Kidney (tissue), 14 donors: ENCODE results near the gene NUDT1. TPM values are rescaled to one million over a fixed set of nuclear protein-coding genes. Genes with fewer than 3 reads are reported as not detected.

Source experiments
- DNase-seq, 5 donors: peaks; one replicate each; pipeline ENCODE4 v3.0.0-alpha.2; 2013 to 2020
- FAIRE-seq: peaks from 2 replicates; lab custom pipeline; 2012; peaks lifted over from hg19 to GRCh38; lab: Jason Lieb, UNC
- H3K27ac ChIP-seq, 2 donors: one replicate each; pipeline ENCODE4 v1.7.0; 2013; ENCODE audit warnings: low read depth in 2 of 2, low read length in 2 of 2, inconsistent platforms in 1 of 2
- H3K27me3 ChIP-seq: one replicate; pipeline ENCODE4 v1.7.1; 2013; ENCODE audit warnings: low read length, inconsistent platforms; ENCODE audit not compliant: control insufficient read depth, insufficient read depth
- H3K36me3 ChIP-seq, 3 donors: one replicate each; pipeline versions ENCODE4 v1.7.0 to v1.7.1; 2013; ENCODE audit warnings: low read length in 3 of 3, control low read depth in 1 of 3, inconsistent platforms in 1 of 3; ENCODE audit not compliant: insufficient read depth in 3 of 3, control insufficient read depth in 2 of 3
- H3K4me1 ChIP-seq, 3 donors: one replicate each; pipeline versions ENCODE4 v1.7.0 to v1.7.1; 2013; ENCODE audit warnings: low read length in 3 of 3, inconsistent platforms in 1 of 3, low read depth in 1 of 3; ENCODE audit not compliant: control insufficient read depth in 2 of 3, insufficient read depth in 2 of 3
- H3K4me3 ChIP-seq, 3 donors: one replicate each; pipeline versions ENCODE4 v1.7.0 to v1.8.1; 2013; ENCODE audit warnings: low read length in 3 of 3, control low read depth in 1 of 3, inconsistent platforms in 1 of 3
- H3K9ac ChIP-seq, 3 donors: one replicate each; pipeline versions ENCODE4 v1.7.0 to v1.7.1; 2013; ENCODE audit warnings: low read length in 3 of 3, control low read depth in 1 of 3, inconsistent platforms in 1 of 3
- H3K9me3 ChIP-seq, 3 donors: one replicate each; pipeline versions ENCODE4 v1.7.0 to v1.7.1; 2013; ENCODE audit warnings: low read length in 3 of 3, control low read depth in 1 of 3, inconsistent platforms in 1 of 3; ENCODE audit not compliant: control insufficient read depth in 2 of 3, insufficient read depth in 1 of 3
- intact Hi-C: fragments of 100-400 bp; cut with DNase I; formaldehyde crosslinking; loops from one replicate; pipeline ENCODE4 v1.11.1; 2022
- polyA plus RNA-seq: library from polyadenylated mRNA; stranded (reverse); fragments of 350-450 nt; fragmentation: Illumina TruSeq; extraction: RNeasy Lipid Tissue Mini Kit (QIAGEN cat#74804); gene quantifications from one replicate; pipeline ENCODE4 v1.2.3, GENCODE V29; 2014; ENCODE audit warnings: low read depth, low replicate concordance; ENCODE audit not compliant: insufficient read depth
- total RNA-seq: library from RNA; stranded (reverse); fragmentation: NEBNext Ultra II Directional; extraction: Animal tissue kit (Norgen Biotek cat#: 25700); gene quantifications from one replicate; pipeline ENCODE4 v1.2.1, GENCODE V29; 2021
- TF ChIP-seq, protein P1 (sequence below): IDR thresholded peaks from 3 replicates; pipeline ENCODE4 v1.5.1; 2012; ENCODE audit warnings: mild to moderate bottlenecking, moderate library complexity, borderline replicate concordance; ENCODE audit not compliant: insufficient read depth; ENCODE audit errors: extremely low read depth
- donor health status: control.
- donor health status: control.
- donor health status: control.
- donor health status: control.
- donor health status: control.
- donor health status: DM: yes; HTN: yes; CAD: no.
- donor health status: Normal renal cell carcinoma (clear cell type).

NUDT1 gene
- total and polyA plus RNA-seq, 2 donors from 2014 or later: 9.3 to 12.1 TPM

DNA sequence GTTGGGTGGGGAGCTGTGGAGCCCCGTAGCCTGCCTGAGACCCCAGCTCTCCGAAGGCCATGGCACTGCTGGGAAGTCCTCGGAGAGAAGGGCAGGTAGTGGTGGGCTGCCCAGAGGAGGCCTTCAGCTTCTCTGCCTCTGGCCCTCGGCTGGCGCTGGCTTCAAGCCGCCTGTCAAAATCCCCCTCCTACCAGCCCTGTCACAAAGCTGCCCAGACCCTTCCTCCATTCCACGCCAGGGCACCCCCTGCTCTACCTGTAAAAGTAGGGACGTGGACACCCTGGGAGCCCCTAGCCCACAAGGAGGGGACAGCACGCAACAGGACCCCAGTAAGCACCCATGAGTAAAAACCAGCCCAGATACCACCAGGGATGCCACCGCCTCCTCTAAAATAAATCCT is 40.9 kb upstream of the NUDT1 start:
- intact Hi-C loops: loop anchor here (10.0 kb wide), 1 partner anchor 616 kb away; no protein-coding TSS in a partner anchor
- Histone ChIP-seq H3K27ac (no peak overlapping the region), H3K27me3 (no peaks in the 10 kb centered on the region), H3K9ac (no peak overlapping the region), H3K36me3 (no peaks in the 10 kb centered on the region), H3K9me3 (no peaks in the 10 kb centered on the region), H3K4me3 (no peak overlapping the region), H3K4me1 (peaks cover 0 to 3% (median 0%) of the 10 kb centered on the region in 3 donors)
- DNase-seq: peak in 1 of 5 donors; percentile 28
- no peak for FAIRE-seq
- TF ChIP-seq, protein P1, sequence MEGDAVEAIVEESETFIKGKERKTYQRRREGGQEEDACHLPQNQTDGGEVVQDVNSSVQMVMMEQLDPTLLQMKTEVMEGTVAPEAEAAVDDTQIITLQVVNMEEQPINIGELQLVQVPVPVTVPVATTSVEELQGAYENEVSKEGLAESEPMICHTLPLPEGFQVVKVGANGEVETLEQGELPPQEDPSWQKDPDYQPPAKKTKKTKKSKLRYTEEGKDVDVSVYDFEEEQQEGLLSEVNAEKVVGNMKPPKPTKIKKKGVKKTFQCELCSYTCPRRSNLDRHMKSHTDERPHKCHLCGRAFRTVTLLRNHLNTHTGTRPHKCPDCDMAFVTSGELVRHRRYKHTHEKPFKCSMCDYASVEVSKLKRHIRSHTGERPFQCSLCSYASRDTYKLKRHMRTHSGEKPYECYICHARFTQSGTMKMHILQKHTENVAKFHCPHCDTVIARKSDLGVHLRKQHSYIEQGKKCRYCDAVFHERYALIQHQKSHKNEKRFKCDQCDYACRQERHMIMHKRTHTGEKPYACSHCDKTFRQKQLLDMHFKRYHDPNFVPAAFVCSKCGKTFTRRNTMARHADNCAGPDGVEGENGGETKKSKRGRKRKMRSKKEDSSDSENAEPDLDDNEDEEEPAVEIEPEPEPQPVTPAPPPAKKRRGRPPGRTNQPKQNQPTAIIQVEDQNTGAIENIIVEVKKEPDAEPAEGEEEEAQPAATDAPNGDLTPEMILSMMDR: no peak

DNA sequence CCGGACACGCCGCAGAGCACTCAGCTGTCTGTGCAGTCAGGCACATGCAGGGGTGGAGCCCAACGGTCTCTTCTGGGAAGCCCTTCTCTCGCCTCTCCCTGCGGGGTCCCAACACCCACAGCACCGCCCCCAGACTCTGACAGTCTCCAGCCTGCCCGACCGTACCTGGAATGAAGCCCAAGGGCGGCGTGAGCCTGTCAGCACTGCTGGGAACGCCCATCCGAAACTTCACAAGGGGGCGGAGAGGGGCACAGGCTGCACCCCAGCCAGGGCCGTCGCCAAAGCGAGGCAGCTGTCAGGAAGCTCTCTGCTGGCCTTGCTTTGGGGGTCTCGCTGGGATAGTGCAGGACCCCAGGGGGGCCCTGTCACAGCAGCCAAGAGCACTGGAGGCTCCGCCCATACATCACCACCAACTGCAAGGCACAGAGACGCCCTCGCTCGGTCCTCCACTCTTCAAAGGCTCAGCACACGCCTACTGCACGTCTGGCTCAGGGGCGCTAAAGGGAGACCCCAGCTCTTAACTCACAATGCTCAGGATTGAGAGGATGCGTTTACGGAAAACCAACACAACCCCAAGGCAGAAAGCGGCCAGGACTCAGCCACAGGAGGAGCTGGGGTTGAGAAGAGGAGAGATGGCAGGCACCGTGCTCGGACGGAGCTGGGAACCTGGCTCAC is 40.2 kb upstream of the NUDT1 start:
- H3K27me3 ChIP-seq: no peaks in the 10 kb centered on the region
- FAIRE-seq (no peak), DNase-seq (peak in 1 of 5 donors; percentile 54)
- H3K9me3 ChIP-seq: no peaks in the 10 kb centered on the region
- no peak overlapping the region for H3K9ac ChIP-seq
- no peak overlapping the region for H3K27ac ChIP-seq
- no peak overlapping the region for H3K4me3 ChIP-seq
- H3K36me3 ChIP-seq: no peaks in the 10 kb centered on the region
- intact Hi-C loops: loop anchor here (10.0 kb wide), 1 partner anchor 617 kb away; no protein-coding TSS in a partner anchor
- TF ChIP-seq, protein P1: no peak
- H3K4me1 ChIP-seq: peaks cover 0 to 3% (median 0%) of the 10 kb centered on the region in 3 donors

DNA sequence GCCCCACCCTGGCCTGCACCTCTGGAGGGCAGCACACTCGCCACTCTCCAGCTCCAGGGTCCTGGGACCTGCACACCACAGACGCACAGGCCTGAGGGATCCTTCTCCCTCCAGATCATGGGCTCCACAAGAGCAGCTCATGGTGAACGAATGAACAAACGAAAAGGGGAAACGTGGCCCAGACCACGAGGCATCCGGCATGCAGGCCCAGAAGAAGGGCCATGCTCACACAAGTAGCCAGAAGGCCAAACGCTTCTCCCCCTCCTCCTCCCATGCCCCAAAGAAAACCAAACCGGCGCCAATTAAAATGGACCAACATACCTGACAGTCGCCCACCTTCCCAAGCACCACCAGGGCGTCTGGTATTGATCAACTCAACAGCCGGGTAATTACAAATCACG is 39.7 kb upstream of the NUDT1 start:
- peaks cover 0 to 3% (median 0%) of the 10 kb centered on the region in 3 donors for H3K36me3 ChIP-seq
- H3K9ac ChIP-seq: no peak overlapping the region
- H3K27ac ChIP-seq: no peak overlapping the region
- DNase-seq: peak in 2 of 5 donors; percentile 33 to 39
- intact Hi-C loops: loop anchor here (10.0 kb wide), 1 partner anchor 618 kb away; no protein-coding TSS in a partner anchor
- no peaks in the 10 kb centered on the region for H3K27me3 ChIP-seq
- TF ChIP-seq, protein P1: no peak
- H3K4me1 ChIP-seq: peaks cover 0 to 3% (median 0%) of the 10 kb centered on the region in 3 donors
- FAIRE-seq: no peak
- H3K9me3 ChIP-seq: no peaks in the 10 kb centered on the region
- no peak overlapping the region for H3K4me3 ChIP-seq
